ENCODE data around the gene MT2A.

MT2A gene

GRCh38 chr16:56640076-56640475 is 31.7 kb downstream of the MT2A start:
- no peak for DNase-seq

DNA sequence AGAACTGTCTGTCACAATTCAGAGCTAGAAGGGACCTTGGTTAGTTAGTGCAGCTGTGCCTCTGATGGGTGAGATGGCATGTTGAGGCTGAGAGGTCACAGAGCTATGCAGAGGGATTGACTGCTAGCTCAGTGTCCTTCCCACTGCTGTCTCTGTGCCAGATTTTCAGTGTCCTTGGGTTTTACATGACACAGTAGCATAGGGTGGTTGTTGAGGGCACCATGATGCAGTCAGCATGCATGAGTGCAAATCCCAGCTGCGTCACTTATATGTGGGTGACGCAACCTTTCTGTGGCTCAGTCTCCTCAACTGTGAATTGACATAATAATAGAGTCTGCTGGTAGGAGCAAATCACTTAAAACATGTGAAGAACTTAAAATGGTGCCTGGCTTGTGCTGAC is 32.8 kb downstream of the MT2A start:
- no peak for DNase-seq

DNA sequence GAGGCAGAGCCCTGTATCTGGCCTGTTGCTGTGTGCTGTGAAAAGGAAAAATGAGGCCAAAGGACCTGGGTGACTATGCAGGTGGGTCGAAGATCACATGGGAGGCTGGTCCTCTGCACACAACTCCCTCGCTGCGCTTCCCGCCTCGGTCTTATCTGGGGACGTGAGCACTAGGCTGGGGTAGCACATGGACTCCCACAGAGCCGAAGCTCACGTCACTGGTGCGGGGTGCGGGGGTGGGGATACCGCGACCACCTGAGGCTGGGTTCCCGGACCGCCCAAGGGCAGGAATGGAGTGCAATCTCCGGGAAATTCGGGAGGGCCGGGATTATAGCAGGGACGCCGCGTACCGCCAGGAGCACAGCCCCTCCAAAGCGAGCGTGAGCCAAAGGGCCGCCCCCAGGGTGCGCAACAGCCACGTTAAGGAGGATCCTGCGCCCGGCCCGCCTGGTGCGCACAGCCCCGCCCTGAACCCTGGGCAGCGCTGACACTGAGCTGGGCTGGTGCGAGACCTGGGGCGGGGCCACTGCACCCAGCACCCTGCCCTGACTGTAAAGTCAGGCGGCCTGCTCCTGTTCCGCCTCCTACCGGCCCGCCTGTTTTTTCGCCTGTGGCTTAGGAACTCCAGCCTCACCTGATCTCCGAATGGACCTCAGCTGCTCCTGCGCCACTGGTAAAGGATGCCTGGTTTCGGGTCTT is 34.8 kb downstream of the MT2A start:
- no peak for DNase-seq

DNA sequence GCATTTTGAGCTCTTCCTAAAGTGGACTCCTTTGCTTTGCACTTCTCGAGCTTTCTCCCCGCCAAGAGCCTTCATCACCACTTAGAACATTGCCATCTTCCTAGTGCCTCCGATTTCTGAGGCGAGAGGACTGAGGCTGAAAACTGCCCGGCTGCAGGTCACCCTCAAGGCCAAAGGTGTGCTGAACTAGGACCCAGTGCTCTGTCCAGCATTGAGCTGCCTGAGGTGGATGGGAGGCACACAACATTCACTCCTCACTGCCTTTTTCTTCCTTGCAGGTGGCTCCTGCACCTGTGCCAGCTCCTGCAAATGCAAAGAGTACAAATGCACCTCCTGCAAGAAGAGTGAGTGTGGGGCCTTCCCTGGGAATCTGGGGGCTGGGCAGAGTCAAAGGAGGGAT is 35.4 kb downstream of the MT2A start:
- no peak for DNase-seq

- DNase-seq: no peak
Measured at GRCh38 chr16:56645311-56645710, 36.9 kb downstream of the MT2A start.

- DNase-seq: no peak
Measured at GRCh38 chr16:56645838-56646237, 37.5 kb downstream of the MT2A start.

GRCh38 chr16:56647641-56648431 is 39.5 kb downstream of the MT2A start:
- no peak for DNase-seq

GRCh38 chr16:56649271-56649670 is 40.9 kb downstream of the MT2A start:
- no peak for DNase-seq

DNA sequence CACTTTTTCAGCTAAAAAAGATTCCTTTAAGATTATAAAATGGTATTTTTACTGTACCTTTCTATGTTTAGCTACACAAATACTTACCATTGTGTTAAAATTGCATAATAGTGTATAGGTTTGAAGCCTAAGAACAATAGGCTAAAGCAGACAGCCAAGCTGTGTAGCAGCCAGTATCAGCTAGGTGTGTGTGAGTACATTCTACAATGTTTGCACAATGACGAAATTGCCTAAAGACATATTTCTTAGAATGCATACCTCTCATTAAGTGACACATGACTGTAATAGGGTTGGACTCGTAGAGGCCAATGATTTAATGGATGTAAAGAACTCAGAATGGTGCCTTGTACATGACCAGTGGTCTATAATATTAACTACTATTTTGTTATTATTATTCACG is 41.4 kb downstream of the MT2A start:
- no peak for DNase-seq

DNA sequence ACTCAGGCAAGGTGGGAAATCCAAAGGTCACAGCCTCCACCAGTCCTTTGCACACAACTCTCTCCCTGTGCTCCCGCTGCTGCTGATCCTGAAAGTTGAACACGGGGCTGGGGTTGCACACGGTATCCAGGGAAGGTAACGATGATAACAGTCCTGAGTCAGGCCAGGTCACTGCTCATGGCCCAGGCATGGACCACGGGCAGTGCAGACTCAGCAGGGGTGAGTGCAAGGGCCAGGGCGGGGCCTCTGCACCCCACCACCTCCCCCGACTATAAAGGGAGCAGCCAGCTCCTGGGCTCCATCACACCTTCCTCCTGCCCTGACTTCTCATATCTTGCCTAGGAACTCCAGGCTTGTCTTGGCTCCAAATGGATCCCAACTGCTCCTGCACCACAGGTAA is 43.2 kb downstream of the MT2A start, which contains the start of gene MT1B:
Gene MT1B (plus strand): TSS at position 301 of the 400 bp plus-strand sequence. CDS start 68 bp downstream, at position 369.
- DNase-seq: no peak

DNA sequence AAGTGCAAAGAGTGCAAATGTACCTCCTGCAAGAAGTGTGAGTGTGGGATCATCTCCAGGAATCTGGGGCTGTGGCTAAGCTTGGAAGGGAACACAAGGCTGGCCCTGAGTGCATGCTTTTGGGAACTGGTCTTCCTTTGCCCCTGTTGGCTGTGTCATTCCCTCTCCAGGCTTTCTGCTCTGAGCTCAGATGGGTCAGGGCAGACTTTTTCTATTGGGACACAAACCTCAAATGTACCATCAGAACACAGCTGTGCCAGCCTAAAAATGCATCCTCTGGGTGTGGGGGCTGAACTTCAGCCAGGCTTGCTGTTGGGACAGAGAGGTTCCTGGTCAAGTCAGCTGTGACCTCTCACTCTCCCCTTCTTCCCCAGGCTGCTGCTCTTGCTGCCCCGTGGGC is 44.2 kb downstream of the MT2A start:
- no peak for DNase-seq

GRCh38 chr16:56653218-56653617 is 44.8 kb downstream of the MT2A start:
- no peak for DNase-seq

- DNase-seq: no peak
Measured at GRCh38 chr16:56657555-56658326, 49.4 kb downstream of the MT2A start, which contains the start of gene MT1F. Gene MT1F (plus strand): TSS chr16:56657959. CDS start chr16:56658059, 100 bp downstream.

DNA sequence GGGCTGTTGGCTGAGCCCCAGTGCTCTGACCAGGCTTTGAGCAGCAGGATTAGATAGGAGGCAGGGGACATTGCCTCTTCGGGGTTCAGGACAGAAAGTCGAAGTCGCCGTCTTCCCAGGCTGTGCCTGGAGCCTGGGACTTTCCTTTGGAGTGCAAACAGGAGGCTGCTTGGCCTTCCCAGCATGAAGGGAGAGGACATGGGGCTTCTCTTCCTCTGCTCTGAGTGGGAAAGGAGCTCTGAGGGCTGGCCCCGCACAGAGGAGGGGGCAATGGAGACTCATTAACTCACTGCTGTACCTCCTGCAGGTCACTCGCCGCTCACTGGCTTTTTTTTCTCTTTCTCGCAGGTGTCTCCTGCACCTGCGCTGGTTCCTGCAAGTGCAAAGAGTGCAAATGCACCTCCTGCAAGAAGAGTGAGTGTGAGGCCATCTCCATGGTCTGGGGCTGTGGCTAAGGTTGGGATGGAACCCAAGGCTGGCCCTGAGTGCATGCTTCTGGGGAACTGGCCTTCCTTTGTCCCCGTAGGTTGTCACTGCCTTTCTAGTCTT is 50.0 kb downstream of the MT2A start:
- DNase-seq: no peak

Data from NCI-H2107 (cell line).